ENCODE data around the gene GPANK1. TPM values are rescaled to one million over a fixed set of nuclear protein-coding genes. Genes with fewer than 3 reads are reported as not detected.

The GPANK1 gene
- total and polyA plus RNA-seq, 9 of the 15 experiments (the other 6 are each of a cell fraction or from before 2014, with no cell fraction given) = 32.2 to 111 (median 46.3) TPM

DNA sequence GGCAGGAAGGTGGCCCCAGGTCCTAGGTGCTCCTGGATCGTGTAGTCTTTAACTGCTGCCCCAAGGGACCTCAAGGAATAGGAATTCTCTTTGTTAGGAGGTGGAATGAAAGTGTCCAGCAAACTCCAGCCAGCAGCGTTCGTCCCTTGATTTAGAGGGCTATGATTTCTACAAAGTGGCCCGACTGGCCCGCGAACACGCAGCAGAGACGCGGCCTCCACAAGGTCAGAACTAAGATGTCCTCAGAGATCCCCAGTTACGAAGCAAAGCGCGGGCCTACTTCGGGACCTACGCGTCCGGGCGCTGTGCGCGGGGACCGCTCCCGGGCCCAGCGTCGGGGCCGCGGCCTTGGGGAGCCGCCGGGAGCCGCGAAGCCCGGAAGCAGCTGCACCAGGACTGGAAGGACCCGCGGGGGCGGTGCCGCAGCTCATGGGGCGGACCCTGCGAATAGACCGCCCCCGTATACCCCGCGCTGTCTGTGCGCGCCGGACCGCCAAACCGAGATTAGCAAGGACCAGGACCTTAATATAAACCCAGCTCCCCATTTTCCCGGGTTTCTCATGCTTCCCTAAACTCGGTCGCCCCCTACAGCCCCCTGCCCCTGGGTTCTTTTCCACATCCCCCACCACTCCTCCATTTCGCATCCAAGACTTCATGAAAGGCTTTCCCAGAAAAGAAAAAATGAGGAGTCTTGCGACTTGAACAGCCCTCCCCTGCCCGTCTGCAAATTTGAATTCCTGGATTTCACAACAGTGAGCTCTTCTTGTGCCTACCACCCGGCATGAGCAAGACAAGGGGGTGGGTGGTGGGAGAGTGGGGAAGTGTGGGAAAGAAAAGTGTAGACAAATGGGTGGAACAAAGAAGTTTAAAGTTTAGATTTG, 4.2 kb downstream of the GPANK1 start, which contains the start of gene C6orf47 (continued):
- TF ChIP-seq TEAD2 (tag; IDR thresholded peaks at IDR 0.05) (no peak), TEAD1 (CRISPR knock-in tag; IDR thresholded peaks at IDR 0.05) (peak; percentile 3 to 75; a peak in 2 of 4 replicates), BCOR (IDR thresholded peaks at IDR 0.05) (no peak), NFYB (IDR thresholded peaks at IDR 0.05; ENCODE audit: extremely low read depth, insufficient read length) (no peak), RUNX1 (IDR thresholded peaks at IDR 0.05; ENCODE audit: low read depth) (peak; percentile 85; the same call in 1 of the 2 replicates), ETV1 (tag; conservative IDR thresholded peaks at IDR 0.05; ENCODE audit: low read depth) (no peak; the same call in none of the 2 replicates), ZNF354B (CRISPR knock-in tag; IDR thresholded peaks at IDR 0.05) (no peak; the same call in 1 of the 2 replicates), NCOA4 (IDR thresholded peaks at IDR 0.05; ENCODE audit: partially characterized antibody) (no peak), ZNF778 (CRISPR knock-in tag; IDR thresholded peaks at IDR 0.05) (no peak), HMG20B (CRISPR knock-in tag; IDR thresholded peaks at IDR 0.05) (peak; percentile 96), ZNF584 (CRISPR knock-in tag; IDR thresholded peaks at IDR 0.05; ENCODE audit: low read depth) (no peak), FOXM1 (IDR thresholded peaks at IDR 0.05; ENCODE audit: low read depth) (peak; percentile 51; the same call in 1 of the 2 replicates), FOXM1 (CRISPR knock-in tag; IDR thresholded peaks at IDR 0.05; ENCODE audit: low read depth) (0 out of 2 replicates have a peak, but pooled peaks have one; percentile 44), ZNF766 (CRISPR knock-in tag; conservative IDR thresholded peaks at IDR 0.05) (no peak)
- TF ChIP-seq, protein P1, sequence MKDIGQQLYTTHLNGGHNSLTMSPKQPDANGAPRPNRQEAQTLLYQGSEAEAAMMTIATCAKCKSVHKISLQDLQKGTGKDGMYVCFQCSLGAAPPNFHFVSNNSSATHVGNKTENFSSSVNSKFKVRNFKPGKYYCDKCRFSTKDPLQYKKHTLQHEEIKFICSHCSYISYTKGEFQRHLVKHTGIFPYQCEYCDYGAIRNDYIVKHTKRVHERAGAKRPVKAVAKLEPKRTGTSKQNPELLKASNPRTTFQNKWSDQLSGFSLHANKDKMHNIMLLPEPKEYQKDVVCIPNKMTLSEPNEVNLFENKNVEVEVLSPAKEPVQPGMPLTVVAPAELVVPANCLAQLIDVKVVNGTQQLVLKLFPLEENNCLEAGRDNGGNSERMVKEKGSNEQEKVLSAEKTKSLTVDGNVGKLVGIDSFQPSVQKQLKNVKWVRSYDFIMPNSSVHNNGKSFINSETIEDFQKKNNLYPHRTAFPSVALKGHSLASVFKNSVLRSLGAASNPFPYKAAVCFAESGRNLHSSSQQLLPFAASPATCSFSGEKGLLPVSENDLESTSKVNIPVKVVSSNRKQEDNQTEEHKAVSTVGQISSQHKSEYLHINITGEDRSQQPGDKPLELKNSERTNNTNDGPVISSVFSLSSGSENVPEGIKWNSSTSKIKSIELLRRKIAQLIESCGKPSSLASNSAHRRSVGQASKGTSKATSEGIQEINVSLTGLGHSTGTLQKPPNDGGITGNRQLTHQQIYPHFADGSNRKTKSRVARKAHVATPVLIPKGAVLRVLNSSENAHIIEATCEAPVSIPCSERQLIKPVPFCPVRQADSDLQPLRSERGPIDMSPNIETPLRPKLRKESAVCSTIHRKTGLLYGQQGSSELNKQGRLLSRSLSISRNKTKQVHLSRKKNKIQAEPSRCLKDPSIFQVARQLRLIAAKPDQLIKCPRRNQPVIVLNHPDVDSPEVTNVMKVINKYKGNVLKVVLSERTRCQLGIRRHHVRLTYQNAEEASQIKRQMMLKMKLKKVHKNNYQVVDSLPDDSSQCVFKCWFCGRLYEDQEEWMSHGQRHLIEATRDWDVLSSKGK (CRISPR knock-in tag; IDR thresholded peaks at IDR 0.05) = peak; percentile 72; the same call in 1 of the 2 replicates
- TF ChIP-seq, protein P2, sequence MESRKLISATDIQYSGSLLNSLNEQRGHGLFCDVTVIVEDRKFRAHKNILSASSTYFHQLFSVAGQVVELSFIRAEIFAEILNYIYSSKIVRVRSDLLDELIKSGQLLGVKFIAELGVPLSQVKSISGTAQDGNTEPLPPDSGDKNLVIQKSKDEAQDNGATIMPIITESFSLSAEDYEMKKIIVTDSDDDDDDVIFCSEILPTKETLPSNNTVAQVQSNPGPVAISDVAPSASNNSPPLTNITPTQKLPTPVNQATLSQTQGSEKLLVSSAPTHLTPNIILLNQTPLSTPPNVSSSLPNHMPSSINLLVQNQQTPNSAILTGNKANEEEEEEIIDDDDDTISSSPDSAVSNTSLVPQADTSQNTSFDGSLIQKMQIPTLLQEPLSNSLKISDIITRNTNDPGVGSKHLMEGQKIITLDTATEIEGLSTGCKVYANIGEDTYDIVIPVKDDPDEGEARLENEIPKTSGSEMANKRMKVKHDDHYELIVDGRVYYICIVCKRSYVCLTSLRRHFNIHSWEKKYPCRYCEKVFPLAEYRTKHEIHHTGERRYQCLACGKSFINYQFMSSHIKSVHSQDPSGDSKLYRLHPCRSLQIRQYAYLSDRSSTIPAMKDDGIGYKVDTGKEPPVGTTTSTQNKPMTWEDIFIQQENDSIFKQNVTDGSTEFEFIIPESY (CRISPR knock-in tag; IDR thresholded peaks at IDR 0.05) = 0 out of 2 replicates have a peak, but pooled peaks have one; percentile 35
- TF ChIP-seq, protein P3, sequence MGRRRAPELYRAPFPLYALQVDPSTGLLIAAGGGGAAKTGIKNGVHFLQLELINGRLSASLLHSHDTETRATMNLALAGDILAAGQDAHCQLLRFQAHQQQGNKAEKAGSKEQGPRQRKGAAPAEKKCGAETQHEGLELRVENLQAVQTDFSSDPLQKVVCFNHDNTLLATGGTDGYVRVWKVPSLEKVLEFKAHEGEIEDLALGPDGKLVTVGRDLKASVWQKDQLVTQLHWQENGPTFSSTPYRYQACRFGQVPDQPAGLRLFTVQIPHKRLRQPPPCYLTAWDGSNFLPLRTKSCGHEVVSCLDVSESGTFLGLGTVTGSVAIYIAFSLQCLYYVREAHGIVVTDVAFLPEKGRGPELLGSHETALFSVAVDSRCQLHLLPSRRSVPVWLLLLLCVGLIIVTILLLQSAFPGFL (CRISPR knock-in tag; IDR thresholded peaks at IDR 0.05) = peak; percentile 46; the same call in 1 of the 2 replicates
